NCI-H82 treated with DMSO at 0.1 percent for 48 hours (cell line): Measurements from ENCODE around the gene PLPPR4.
"Not testable (repeated sequence)": the region's sequence is repeated elsewhere in the genome, so short reads cannot be mapped to it uniquely, and the experiment has no call there.

Source experiments
- DNase-seq: peaks from one replicate; lab custom pipeline; 2025; ENCODE audit not compliant: unreplicated experiment; lab: John Stamatoyannopoulos, UW

The PLPPR4 gene

GRCh38 chr1:99264201-99265021 is at the start of gene PLPPR4:
TSS of gene PLPPR4 (plus strand) at chr1:99264492. CDS start at chr1:99264594, 102 bp downstream.
- peak; percentile 50 for DNase-seq

DNA sequence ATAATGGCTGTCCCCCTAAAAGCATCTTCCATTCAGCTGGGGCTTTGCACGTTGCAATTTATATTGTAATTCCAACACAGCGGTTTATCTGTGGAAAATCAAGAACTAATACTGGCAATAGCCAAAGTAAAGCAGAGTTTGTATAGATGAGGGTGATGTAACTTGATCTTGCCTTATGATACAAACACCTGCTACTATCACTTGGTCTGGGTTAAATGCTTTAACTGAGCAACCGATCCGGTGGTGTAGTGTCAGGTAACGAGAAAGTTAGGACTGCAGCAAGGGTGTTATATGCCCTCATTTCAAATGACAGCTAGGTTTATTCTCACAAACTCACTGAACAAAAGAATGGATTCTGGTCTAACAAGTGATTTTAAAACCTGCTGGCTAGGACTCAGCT is 47.3 kb upstream of the PLPPR4 start:
- no peak for DNase-seq

GRCh38 chr1:99217599-99217998 is 46.7 kb upstream of the PLPPR4 start:
- peak; percentile 25 for DNase-seq

GRCh38 chr1:99218572-99218971 is 45.7 kb upstream of the PLPPR4 start:
- no peak for DNase-seq

DNA sequence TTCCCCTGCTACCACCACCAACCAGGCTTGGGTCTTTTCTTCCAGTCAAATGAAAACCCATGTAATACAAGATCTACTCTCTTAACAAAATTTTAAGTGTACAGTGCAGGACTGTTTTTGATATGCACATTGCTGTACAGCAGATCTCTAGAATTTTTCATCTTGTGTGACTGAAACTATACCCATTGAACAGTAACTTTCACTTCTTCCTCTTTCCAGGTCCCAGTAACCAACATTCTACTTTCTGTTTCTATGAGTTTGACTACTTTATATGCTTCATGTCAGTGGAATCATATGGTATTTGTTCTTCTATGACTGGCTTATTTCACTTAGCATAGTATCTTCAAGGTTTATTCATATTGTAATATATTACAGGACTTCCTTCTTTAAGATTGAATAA is 45.3 kb upstream of the PLPPR4 start:
- DNase-seq = no peak

- DNase-seq = no peak
Observed at GRCh38 chr1:99227056-99227897, 37.0 kb upstream of the PLPPR4 start.

- no peak for DNase-seq
Observed at GRCh38 chr1:99228153-99228552, 36.1 kb upstream of the PLPPR4 start.

DNA sequence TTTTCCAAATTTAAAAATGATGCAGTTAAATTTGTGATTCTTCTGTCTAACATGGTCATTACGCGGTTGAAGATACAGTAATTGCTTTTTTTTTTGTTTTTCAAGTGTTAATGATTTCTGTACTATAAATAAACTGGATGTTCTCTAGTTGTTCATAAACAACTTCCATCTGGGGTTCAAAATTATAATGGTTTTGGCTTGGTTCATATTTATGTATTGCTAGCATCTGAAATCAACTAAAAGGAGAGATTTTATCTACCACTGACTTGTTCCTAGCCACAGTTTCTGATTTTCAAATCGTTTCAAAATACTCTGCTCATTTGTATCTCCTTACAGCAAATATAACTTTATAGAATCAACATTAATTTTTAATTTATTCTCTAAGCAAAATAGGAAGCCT is 35.2 kb upstream of the PLPPR4 start:
- DNase-seq = no peak

- no peak for DNase-seq
Observed at GRCh38 chr1:99230695-99231094, 33.6 kb upstream of the PLPPR4 start.

GRCh38 chr1:99232172-99232571 is 32.1 kb upstream of the PLPPR4 start:
- DNase-seq = no peak

GRCh38 chr1:99233446-99233845 is 30.8 kb upstream of the PLPPR4 start:
- no peak for DNase-seq

- DNase-seq = no peak
Observed at GRCh38 chr1:99236756-99237155, 27.5 kb upstream of the PLPPR4 start.

DNA sequence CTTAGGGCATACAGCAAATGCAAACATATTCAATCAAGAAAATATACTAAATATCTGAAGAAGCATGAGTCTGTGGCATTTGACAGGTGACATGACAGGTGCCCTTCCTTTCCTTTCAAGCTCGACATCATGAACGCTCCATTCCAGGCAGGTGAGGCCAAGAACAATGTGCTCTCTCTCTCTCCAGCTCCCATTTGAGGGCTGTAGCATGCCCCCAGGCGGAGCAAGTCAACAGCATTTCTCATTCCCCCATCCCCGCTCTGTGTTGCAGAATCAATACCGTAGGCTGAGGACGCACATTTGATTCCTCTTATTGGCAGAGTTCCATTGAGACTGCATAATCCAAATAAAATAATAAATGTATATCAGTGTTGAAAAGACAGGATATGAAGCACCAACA is 24.6 kb upstream of the PLPPR4 start:
- no peak for DNase-seq

DNA sequence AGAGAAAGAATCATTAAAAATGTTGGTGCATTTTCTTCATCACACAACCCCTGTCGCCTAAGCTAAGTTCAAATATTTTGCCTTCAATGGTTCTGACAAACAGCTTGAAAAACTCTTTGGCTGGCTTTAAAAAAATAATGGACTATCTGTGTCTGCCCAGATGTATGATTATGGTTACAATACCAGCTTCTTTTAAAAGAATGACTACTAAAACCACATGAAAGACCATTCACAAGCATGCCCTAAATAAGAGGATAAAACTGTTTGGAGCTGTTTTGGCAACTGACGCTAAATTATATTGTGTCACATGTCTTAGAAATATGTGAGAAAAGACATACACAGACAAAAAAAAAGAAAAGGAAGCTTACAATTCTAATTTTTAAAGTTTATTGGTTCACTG is 23.7 kb upstream of the PLPPR4 start:
- DNase-seq = no peak

DNA sequence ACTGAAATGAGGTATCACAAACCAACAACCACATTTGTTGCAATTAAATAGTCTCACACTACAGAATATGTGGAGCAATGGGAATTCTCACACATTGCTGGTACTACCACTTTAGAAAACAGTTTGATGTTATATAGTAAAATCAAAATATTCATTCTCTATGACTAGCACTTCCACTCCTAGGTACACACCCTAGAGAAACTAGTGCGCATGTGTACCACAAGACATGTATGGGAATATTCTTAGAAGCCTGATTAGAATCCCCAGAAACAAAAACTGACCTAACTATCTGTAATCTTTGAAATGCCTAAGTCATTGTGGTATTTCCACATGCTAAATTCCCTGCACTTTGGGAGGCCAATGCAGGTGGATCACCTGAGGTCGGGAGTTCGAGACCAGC is 18.1 kb upstream of the PLPPR4 start:
- no peak for DNase-seq

DNA sequence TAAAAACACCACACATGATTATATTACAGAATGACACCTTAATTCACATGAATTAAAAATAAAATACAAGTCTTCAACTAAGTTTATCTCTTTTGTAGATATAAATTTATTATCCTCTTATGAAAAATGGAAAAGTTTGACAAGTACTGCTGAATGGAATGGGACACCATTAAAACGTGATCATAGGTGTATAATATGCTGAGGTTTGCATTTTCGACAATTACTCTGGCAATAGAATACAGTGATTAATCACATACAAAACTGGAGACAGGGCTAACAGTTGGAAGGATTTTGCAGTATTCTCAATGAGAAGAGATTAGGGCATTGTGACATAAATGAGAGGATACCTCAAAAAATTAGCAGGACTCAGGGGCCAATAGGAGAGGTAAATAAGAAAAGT is 17.1 kb upstream of the PLPPR4 start:
- no peak for DNase-seq

- DNase-seq = no peak
Observed at GRCh38 chr1:99250728-99251127, 13.6 kb upstream of the PLPPR4 start.

GRCh38 chr1:99251308-99251707 is 13.0 kb upstream of the PLPPR4 start:
- no peak for DNase-seq

DNA sequence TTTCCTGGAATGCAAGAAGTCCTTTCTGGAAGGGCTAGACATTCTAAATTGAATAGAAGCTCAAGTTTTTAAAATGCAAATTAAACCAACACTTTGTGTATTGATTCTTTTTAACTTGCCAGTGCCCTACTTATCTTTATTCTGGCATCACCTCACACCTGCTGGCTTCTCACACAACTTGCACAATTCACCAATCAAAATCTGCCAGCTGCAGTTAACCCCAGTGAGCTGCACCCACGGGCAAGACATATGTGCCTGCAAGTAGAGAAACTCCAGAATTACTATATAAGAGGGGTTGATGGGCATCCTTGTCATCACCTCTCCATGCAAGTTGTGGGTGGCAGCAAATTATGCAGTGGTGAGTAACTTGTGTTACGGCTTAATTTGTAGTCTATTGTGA is 11.7 kb upstream of the PLPPR4 start:
- no peak for DNase-seq

GRCh38 chr1:99260402-99260801 is 3.9 kb upstream of the PLPPR4 start:
- DNase-seq = not testable (repeated sequence)

DNA sequence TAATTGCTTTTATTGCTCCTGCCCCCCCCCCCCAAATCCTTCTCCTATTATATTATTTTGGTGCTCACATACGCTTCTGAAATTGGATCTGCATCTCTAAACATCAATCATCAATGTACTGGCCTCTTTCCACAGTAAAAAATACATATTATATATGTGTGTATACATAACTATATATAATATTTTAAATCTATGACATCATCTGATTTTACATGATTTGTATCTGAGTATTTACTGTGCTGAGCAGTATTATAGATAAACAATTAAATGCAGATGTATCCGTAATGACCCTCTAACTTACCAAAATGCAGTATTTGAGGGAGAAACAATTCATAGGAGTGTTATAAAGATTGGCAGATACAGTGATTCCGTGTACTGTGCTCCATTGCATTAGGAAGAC is 832 bp downstream of the PLPPR4 start:
- DNase-seq = no peak

DNA sequence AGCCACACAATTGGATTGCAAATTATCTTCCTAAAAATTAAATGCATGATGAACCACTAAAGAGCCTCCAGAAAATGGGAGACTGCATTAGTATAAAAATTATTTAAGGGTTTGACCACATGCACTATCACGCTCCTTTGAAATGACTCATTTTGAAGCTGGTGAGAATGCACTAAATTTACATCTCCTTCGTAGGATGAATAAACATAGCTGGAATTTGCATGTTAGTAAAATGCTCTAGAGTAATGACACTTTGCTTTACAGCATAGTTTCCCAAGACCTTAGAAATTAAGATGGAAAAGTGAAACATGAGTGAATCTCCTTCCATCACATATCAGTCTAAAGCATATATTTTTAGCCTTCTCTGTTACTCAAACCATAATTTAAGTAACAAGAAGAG is 2.4 kb downstream of the PLPPR4 start:
- DNase-seq = no peak
